ENCODE data around the gene GNB1. TPM values are rescaled to one million over a fixed set of nuclear protein-coding genes. Genes with fewer than 3 reads are reported as not detected.

GNB1 gene
- total and polyA plus RNA-seq, 4 donors = 114 to 338 (median 191) TPM

GRCh38 chr1:1786836-1787605 is 103.9 kb downstream of the GNB1 start:
- 90 to 93% methylated on average over 20 of the region's 20 CpGs for WGBS, 2 donors
- H3K27ac ChIP-seq (ENCODE audit: low read depth in 1 of 2, low read length in 1 of 2) = no peak overlapping the region
- H3K4me1 ChIP-seq (ENCODE audit: control insufficient read depth in 5 of 5, insufficient read depth in 5 of 5, low read length in 5 of 5) = peaks cover 0 to 15% (median 14%) of the 10 kb centered on the region in 5 donors
- no peak overlapping the region for H3K4me3 ChIP-seq
- no peak overlapping the region for H3K9ac ChIP-seq (ENCODE audit: insufficient read depth in 1 of 2, low read length in 2 of 2)
- ATAC-seq (ENCODE audit: insufficient read depth, low FRiP score) = no peak
- TF ChIP-seq, protein P1, sequence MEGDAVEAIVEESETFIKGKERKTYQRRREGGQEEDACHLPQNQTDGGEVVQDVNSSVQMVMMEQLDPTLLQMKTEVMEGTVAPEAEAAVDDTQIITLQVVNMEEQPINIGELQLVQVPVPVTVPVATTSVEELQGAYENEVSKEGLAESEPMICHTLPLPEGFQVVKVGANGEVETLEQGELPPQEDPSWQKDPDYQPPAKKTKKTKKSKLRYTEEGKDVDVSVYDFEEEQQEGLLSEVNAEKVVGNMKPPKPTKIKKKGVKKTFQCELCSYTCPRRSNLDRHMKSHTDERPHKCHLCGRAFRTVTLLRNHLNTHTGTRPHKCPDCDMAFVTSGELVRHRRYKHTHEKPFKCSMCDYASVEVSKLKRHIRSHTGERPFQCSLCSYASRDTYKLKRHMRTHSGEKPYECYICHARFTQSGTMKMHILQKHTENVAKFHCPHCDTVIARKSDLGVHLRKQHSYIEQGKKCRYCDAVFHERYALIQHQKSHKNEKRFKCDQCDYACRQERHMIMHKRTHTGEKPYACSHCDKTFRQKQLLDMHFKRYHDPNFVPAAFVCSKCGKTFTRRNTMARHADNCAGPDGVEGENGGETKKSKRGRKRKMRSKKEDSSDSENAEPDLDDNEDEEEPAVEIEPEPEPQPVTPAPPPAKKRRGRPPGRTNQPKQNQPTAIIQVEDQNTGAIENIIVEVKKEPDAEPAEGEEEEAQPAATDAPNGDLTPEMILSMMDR (IDR thresholded peaks at IDR 0.05; ENCODE audit: control extremely low read depth, extremely low read depth) = no peak
- peaks cover 32 to 62% (median 40%) of the 10 kb centered on the region in 4 donors for H3K36me3 ChIP-seq (ENCODE audit: control insufficient read depth in 4 of 4, insufficient read depth in 4 of 4, low read length in 4 of 4)
- H3K9me3 ChIP-seq (ENCODE audit: control insufficient read depth in 4 of 4, insufficient read depth in 3 of 4, low read length in 3 of 4) = no peaks in the 10 kb centered on the region
- no peak for DNase-seq
- no peaks in the 10 kb centered on the region for H3K27me3 ChIP-seq (ENCODE audit: control insufficient read depth in 3 of 3, insufficient read depth in 3 of 3, low read length in 2 of 3)

DNA sequence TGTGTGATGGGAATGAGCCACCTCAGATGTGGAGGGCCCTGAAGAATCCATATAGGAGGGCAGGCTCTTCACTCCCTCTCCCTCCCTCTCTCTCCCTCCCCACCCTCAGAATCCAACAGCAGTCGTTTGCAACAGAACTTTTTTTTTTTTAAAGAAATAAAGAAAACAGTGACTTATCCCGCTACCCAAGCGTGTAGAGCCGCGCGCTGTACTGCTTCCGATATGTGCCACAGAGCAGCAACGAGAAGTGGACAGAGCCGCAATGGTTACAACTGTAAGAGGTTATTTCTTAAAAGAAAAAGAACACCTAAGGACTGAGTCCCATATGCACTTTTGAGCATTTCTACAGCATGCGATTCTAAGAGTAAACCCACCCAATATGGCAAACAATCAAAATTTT is 105.2 kb downstream of the GNB1 start:
- no peaks in the 10 kb centered on the region for H3K27me3 ChIP-seq (ENCODE audit: control insufficient read depth in 3 of 3, insufficient read depth in 3 of 3, low read length in 2 of 3)
- no peak overlapping the region for H3K4me3 ChIP-seq
- H3K27ac ChIP-seq (ENCODE audit: low read depth in 1 of 2, low read length in 1 of 2) = peak overlapping the region in 1 of 2 donors; percentile 8
- TF ChIP-seq, protein P1 (IDR thresholded peaks at IDR 0.05; ENCODE audit: control extremely low read depth, extremely low read depth) = no peak
- DNase-seq (no peak), ATAC-seq (ENCODE audit: insufficient read depth, low FRiP score) (no peak)
- H3K9me3 ChIP-seq (ENCODE audit: control insufficient read depth in 4 of 4, insufficient read depth in 3 of 4, low read length in 3 of 4) = no peaks in the 10 kb centered on the region
- H3K9ac ChIP-seq (ENCODE audit: insufficient read depth in 1 of 2, low read length in 2 of 2) = no peak overlapping the region
- 90 to 92% methylated on average over 10 of the region's 10 CpGs for WGBS, 2 donors
- peaks cover 32 to 53% (median 39%) of the 10 kb centered on the region in 4 donors for H3K36me3 ChIP-seq (ENCODE audit: control insufficient read depth in 4 of 4, insufficient read depth in 4 of 4, low read length in 4 of 4)
- peaks cover 0 to 26% (median 15%) of the 10 kb centered on the region in 5 donors for H3K4me1 ChIP-seq (ENCODE audit: control insufficient read depth in 5 of 5, insufficient read depth in 5 of 5, low read length in 5 of 5)

DNA sequence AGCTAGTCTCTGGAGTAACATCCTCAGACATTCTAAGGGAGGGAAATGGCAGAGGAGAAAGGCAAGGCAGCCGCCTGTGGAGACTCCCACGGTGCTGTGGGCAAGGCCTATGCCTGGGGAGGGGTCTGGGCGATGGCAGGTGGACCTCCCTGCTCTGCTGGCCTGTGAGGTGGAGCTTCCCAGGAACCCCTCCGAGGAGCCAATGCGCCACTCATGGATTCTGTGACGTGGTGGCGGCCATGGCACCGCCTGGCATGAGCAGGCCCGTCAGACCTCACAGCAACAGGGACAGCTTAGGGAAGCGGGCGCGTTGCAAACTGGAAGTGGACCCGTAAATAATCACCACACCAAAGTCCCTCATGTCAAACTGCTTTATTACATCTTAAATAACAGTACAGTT is 106.0 kb downstream of the GNB1 start:
- 95 to 97% methylated on average over 13 of the region's 13 CpGs for WGBS, 2 donors
- Histone ChIP-seq H3K36me3 (ENCODE audit: control insufficient read depth in 4 of 4, insufficient read depth in 4 of 4, low read length in 4 of 4) (peaks cover 30 to 47% (median 36%) of the 10 kb centered on the region in 4 donors), H3K27ac (ENCODE audit: low read depth in 1 of 2, low read length in 1 of 2) (no peak overlapping the region)

More for the DNA sequence above, 106.0 kb downstream of the GNB1 start:
- Histone ChIP-seq H3K9ac (ENCODE audit: insufficient read depth in 1 of 2, low read length in 2 of 2) (no peak overlapping the region), H3K4me1 (ENCODE audit: control insufficient read depth in 5 of 5, insufficient read depth in 5 of 5, low read length in 5 of 5) (peaks cover 0 to 31% (median 15%) of the 10 kb centered on the region in 5 donors), H3K9me3 (ENCODE audit: control insufficient read depth in 4 of 4, insufficient read depth in 3 of 4, low read length in 3 of 4) (no peaks in the 10 kb centered on the region), H3K4me3 (no peak overlapping the region), H3K27me3 (ENCODE audit: control insufficient read depth in 3 of 3, insufficient read depth in 3 of 3, low read length in 2 of 3) (no peaks in the 10 kb centered on the region)
- no peak for ATAC-seq (ENCODE audit: insufficient read depth, low FRiP score)
- TF ChIP-seq, protein P1 (IDR thresholded peaks at IDR 0.05; ENCODE audit: control extremely low read depth, extremely low read depth) = no peak
- no peak for DNase-seq

Data from lung (tissue), 12 donors.